Measurements from ENCODE around the gene HAGH.

HAGH gene

DNA sequence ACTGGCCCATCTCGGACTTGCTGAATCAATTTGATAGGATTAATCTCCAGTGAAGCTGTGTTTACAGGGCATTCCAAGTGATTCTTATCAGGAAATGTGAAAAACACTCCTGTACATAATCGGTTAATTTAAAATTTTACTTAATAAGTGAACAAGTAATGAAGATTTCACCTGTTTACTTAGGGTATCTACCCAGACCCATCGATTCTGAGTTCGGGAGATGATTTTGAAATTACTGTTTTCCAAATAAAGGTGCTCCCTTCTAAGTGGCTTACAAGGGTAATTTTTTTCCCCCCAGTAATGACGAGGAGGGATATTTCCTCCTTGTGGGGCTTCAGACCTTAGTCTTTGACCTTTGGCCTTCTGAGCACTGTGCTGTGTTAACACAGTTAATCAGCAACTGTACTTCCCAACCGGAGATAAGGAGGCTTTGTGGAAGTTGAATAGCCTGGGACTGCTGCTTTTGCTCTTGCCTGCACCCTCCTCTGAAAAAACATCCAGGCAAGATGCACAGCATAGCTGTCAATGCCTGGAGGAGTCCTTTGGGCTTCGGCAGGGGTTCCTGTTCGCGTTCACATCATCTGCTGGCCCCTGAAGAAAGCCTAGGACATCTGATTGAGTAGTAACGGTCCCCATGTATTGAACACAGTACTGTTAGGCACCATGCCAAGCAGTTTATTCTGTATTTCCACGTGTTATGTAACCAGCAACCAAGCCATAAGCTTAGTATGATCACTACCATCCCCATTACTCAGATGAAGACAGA lies 2.2 kb upstream of the HAGH start:
- Histone ChIP-seq H3K27ac (ENCODE audit: low read length) (no peak overlapping the region), H3K4me1 (ENCODE audit: insufficient read depth, low read length) (peaks cover 5% of the 10 kb centered on the region), H3K9ac (ENCODE audit: low read depth, low read length) (no peak overlapping the region), H3K9me3 (ENCODE audit: insufficient read depth, low read depth, low read length) (no peaks in the 10 kb centered on the region), H3K27me3 (ENCODE audit: insufficient read depth, low read length) (peaks cover 8% of the 10 kb centered on the region; the same call in 1 of the 2 replicates), H3K4me3 (ENCODE audit: low read length) (peak overlapping the region; percentile 87), H3K36me3 (ENCODE audit: insufficient read depth, low read depth, low read length) (peaks cover 14% of the 10 kb centered on the region; the same call in 1 of the 2 replicates)

DNA sequence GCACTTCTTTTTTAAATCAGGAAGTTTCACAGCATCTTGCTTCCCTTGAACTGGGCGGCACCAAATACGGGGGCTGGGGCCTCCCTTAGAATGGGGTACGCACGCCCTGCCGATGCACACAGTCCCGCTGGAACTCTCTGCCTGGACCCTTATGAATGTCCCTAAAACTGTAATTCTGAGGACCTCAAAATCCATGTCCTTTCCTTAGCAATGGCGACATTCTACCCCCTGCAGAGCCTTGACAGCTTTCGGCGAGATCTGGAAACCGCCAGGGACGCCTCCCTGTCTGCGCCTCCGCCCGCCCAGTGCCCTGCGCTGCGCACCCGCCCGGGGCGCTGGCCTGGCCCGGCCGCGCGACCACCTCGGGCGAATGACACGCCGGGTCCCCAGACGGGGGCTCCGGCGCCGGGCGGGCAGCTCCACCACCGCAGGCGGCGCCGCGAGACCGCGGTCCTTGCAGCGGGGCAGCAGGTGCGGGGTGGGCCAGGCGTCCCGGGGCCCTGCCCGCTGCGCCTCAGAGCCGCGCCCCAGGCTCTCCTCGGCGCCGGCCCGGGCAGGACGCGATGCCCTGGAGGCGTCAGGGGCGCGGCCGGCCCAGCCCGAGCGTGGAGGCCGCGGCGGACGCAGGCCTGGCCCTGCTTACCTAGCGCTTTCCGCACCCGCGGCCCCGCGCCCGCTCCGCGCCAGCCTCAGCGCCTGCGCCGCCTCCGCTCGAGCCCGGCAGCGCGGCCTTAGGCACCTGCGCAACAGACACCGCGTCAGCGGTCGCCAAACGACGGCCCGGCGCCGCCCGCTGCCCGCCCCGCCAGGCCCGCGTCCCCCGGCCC lies 548 bp downstream of the HAGH start:
- H3K9me3 ChIP-seq (ENCODE audit: insufficient read depth, low read depth, low read length), result no peaks in the 10 kb centered on the region
- H3K27ac ChIP-seq (ENCODE audit: low read length), result no peak overlapping the region
- peak overlapping the region; percentile 68 for H3K4me3 ChIP-seq (ENCODE audit: low read length)
- H3K4me1 ChIP-seq (ENCODE audit: insufficient read depth, low read length), result peaks cover 5% of the 10 kb centered on the region
- no peak overlapping the region for H3K9ac ChIP-seq (ENCODE audit: low read depth, low read length)
- peaks cover 14% of the 10 kb centered on the region; the same call in 1 of the 2 replicates for H3K36me3 ChIP-seq (ENCODE audit: insufficient read depth, low read depth, low read length)
- H3K27me3 ChIP-seq (ENCODE audit: insufficient read depth, low read length), result peaks cover 8% of the 10 kb centered on the region; the same call in 1 of the 2 replicates

DNA sequence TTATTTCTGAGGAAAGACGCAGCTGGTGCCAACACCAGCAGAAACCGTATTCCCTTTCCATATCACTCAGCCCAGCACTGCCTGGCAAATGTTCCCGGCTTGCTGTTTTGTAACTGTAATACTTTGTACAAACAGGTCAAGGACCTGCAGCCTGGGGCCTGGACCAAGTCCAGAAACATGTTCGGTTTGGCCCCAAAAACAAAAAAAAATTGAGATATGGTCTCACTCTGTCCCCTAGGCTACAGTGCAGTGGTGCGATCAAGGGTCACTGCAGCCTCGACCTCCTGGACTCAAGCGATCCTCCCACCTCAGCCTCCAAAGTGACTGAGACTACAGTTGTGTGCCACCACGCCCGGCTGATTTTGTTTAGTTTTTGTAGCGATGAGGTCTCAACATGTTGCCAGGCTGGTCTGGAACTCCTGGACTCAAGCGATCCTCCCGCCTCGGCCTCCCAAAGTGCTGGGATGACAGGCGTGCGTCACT lies 1.2 kb downstream of the HAGH start:
- Histone ChIP-seq H3K27me3 (ENCODE audit: insufficient read depth, low read length) (peaks cover 8% of the 10 kb centered on the region; the same call in 1 of the 2 replicates), H3K36me3 (ENCODE audit: insufficient read depth, low read depth, low read length) (peaks cover 11% of the 10 kb centered on the region; the same call in 1 of the 2 replicates), H3K27ac (ENCODE audit: low read length) (no peak overlapping the region), H3K9me3 (ENCODE audit: insufficient read depth, low read depth, low read length) (no peaks in the 10 kb centered on the region), H3K9ac (ENCODE audit: low read depth, low read length) (no peak overlapping the region), H3K4me1 (ENCODE audit: insufficient read depth, low read length) (peaks cover 5% of the 10 kb centered on the region), H3K4me3 (ENCODE audit: low read length) (peak overlapping the region; percentile 68)

DNA sequence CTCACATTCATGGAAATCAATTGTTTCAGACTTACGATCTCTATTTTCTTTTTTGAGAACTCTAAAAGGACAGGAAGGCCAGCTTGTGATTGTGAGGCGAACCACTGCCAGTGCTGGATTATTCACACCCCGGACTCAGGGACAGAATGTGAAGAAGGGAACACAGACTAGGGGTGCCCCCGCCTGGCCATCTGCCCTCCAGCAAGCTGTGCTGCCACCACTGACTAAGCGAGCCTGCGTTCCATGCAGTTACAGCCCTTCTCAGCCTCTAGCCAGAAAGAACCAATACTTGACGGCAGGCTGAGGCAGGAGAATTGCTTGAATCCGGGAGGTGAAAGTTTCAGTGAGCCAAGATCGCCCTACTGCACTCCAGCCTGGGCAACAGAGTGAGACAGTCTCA lies 2.8 kb downstream of the HAGH start:
- Histone ChIP-seq H3K27ac (ENCODE audit: low read length) (no peak overlapping the region), H3K9me3 (ENCODE audit: insufficient read depth, low read depth, low read length) (no peaks in the 10 kb centered on the region), H3K36me3 (ENCODE audit: insufficient read depth, low read depth, low read length) (no peaks in the 10 kb centered on the region; the same call in 1 of the 2 replicates), H3K4me1 (ENCODE audit: insufficient read depth, low read length) (peaks cover 5% of the 10 kb centered on the region), H3K27me3 (ENCODE audit: insufficient read depth, low read length) (peaks cover 8% of the 10 kb centered on the region; the same call in 1 of the 2 replicates), H3K4me3 (ENCODE audit: low read length) (no peak overlapping the region), H3K9ac (ENCODE audit: low read depth, low read length) (no peak overlapping the region)

DNA sequence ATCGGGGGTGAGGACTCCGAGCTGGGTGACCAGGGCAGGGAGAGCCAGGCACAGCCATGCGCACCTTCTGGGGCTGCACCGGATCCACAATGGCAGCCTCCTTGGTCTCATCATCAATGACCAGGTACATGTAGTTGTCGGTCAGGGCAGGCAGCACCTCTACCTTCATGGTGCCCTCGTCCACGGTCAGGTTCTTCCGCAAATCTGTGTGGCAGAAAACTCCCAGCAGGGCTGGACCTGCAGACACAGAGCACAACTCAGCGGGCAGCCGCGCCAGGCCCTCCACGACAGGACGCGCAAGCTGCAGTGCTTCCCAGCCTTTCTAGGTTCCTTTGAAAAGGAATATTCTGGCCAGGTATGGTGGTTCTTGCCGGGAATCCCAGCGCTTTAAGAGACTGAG lies 3.8 kb downstream of the HAGH start:
- no peak overlapping the region for H3K9ac ChIP-seq (ENCODE audit: low read depth, low read length)
- no peak overlapping the region for H3K4me3 ChIP-seq (ENCODE audit: low read length)
- peaks cover 8% of the 10 kb centered on the region; the same call in 1 of the 2 replicates for H3K27me3 ChIP-seq (ENCODE audit: insufficient read depth, low read length)
- no peaks in the 10 kb centered on the region for H3K36me3 ChIP-seq (ENCODE audit: insufficient read depth, low read depth, low read length)
- H3K9me3 ChIP-seq (ENCODE audit: insufficient read depth, low read depth, low read length), result no peaks in the 10 kb centered on the region
- no peak overlapping the region for H3K27ac ChIP-seq (ENCODE audit: low read length)
- no peaks in the 10 kb centered on the region; the same call in 1 of the 2 replicates for H3K4me1 ChIP-seq (ENCODE audit: insufficient read depth, low read length)

DNA sequence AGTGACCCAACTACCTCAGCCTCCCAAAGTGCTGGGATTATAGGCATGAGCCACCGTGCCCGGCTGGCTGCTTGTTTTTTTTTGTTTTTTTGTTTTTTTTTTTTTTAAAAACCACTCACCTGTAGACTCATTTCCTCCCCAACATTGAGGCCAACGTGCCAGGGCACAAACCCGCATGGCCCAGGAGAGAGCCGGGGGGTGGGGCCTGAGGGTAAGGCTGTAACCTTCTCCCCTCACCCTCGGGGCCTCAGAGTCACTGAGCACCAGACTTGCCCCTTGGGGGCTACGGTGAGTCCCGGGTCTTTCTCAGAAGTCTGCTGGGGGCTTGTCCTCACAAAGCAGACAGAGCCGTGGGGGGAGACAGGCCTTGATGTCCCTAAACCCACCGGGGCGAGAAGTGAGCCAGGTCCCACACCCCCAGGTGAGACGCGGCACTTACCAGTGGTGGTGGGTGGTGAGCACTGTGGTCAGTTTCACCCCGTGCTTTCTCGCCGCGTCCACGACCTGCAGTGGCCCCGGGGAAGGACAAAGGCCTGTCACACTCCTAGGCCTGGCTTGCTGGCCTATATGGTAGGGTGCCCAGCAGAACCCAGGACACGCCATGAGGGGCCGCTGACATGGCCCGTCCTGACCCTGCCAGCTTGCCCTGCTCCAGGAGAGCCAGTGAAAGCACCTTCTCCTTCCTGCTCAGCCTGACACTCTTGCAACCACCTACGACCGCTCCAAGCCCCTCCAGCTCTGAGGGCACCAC lies 4.6 kb downstream of the HAGH start:
- H3K27ac ChIP-seq (ENCODE audit: low read length), result no peak overlapping the region
- no peak overlapping the region for H3K4me3 ChIP-seq (ENCODE audit: low read length)
- no peak overlapping the region for H3K9ac ChIP-seq (ENCODE audit: low read depth, low read length)
- peaks cover 8% of the 10 kb centered on the region; the same call in 1 of the 2 replicates for H3K27me3 ChIP-seq (ENCODE audit: insufficient read depth, low read length)
- no peaks in the 10 kb centered on the region for H3K36me3 ChIP-seq (ENCODE audit: insufficient read depth, low read depth, low read length)
- no peaks in the 10 kb centered on the region; the same call in 1 of the 2 replicates for H3K4me1 ChIP-seq (ENCODE audit: insufficient read depth, low read length)
- no peaks in the 10 kb centered on the region for H3K9me3 ChIP-seq (ENCODE audit: insufficient read depth, low read depth, low read length)

DNA sequence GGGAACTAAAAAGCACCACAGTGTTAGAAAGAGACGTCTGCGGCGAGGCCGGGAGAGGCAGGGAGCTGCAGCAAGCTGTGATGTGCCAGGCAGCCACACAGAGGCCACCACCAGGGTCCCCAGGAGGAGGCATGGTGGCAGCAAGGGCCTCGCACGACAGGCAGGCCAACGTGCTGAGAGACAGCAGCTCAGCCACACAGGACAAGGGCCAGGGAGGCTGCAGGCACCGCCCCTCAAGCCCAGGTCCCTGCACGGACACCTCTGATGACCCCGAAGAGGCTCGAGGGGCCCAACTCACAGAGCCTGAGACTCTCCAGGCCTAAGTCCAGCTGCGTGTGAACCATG lies 5.7 kb downstream of the HAGH start:
- Histone ChIP-seq H3K36me3 (ENCODE audit: insufficient read depth, low read depth, low read length) (peaks cover 6% of the 10 kb centered on the region; the same call in 1 of the 2 replicates), H3K4me3 (ENCODE audit: low read length) (no peak overlapping the region), H3K9ac (ENCODE audit: low read depth, low read length) (no peak overlapping the region), H3K27ac (ENCODE audit: low read length) (no peak overlapping the region), H3K9me3 (ENCODE audit: insufficient read depth, low read depth, low read length) (no peaks in the 10 kb centered on the region), H3K4me1 (ENCODE audit: insufficient read depth, low read length) (no peaks in the 10 kb centered on the region; the same call in 1 of the 2 replicates), H3K27me3 (ENCODE audit: insufficient read depth, low read length) (peaks cover 8% of the 10 kb centered on the region; the same call in 1 of the 2 replicates)

DNA sequence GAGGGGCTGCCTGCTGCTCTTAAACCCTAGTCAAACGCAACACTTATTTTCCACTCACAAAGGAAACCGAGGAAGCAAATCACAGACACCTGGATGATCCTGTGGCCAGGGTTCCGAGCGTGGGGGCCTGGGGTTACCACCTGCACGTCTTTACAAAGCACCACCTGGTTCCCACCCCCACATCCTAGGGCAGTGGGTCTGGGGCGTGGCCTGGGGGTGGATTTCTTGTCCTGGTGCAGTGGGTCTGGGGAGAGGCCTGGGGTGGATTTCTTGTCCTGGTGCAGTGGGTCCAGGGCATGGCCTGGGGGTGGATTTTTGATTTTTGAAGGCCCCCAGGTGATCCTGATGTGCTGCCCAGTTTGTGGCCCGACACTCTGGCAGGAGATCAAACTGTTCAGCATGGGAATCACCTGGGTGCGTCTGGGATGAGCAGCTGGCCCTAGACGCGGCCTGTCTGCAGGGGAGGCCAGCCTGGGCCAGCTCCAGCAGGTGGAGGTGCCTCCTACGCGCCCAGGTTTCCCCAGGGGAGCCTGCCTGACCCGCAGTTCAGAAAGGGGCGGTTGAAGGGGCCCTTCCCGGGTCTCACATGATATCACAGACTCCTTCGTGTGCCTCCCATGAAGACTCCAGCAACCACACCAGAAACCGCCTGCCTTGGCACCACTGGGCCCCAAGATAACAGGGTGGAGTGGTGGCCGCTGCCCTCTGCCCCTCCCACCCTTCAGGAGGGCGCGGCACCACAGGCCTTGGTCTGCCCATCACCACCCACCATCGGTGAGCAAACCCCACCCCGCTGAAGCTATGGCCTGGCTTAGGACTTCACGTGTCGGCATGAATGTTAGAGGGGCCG lies 6.3 kb downstream of the HAGH start:
- Histone ChIP-seq H3K4me3 (ENCODE audit: low read length) (no peak overlapping the region), H3K36me3 (ENCODE audit: insufficient read depth, low read depth, low read length) (peaks cover 6% of the 10 kb centered on the region; the same call in 1 of the 2 replicates), H3K27ac (ENCODE audit: low read length) (no peak overlapping the region)

DNA sequence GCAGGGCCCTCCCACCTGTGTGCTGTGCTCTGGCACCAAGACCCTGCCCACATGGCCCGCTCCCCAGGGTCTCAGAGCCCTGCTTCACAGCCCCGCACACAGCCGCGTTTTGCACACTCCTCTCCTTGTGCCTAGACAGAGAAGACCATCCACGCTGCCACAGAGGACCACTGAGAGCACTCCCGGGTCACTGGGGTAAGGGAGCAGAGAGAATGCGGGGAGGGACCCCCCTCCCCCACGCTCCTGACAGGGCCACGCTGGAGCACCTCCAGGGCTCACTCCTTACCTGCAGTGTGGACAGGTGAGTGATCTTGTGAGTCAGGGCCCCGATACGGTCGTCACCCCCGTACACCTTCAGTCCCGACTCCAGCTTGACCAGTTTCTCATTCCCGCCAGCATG lies 7.0 kb downstream of the HAGH start:
- Histone ChIP-seq H3K27ac (ENCODE audit: low read length) (no peak overlapping the region), H3K9me3 (ENCODE audit: insufficient read depth, low read depth, low read length) (no peaks in the 10 kb centered on the region), H3K4me3 (ENCODE audit: low read length) (no peak overlapping the region), H3K4me1 (ENCODE audit: insufficient read depth, low read length) (no peaks in the 10 kb centered on the region), H3K36me3 (ENCODE audit: insufficient read depth, low read depth, low read length) (peaks cover 6% of the 10 kb centered on the region; the same call in 1 of the 2 replicates), H3K9ac (ENCODE audit: low read depth, low read length) (no peak overlapping the region), H3K27me3 (ENCODE audit: insufficient read depth, low read length) (no peaks in the 10 kb centered on the region)

More for the DNA sequence above, 6.3 kb downstream of the HAGH start:
- peaks cover 2% of the 10 kb centered on the region; the same call in 1 of the 2 replicates for H3K27me3 ChIP-seq (ENCODE audit: insufficient read depth, low read length)
- H3K9me3 ChIP-seq (ENCODE audit: insufficient read depth, low read depth, low read length), result no peaks in the 10 kb centered on the region
- no peaks in the 10 kb centered on the region for H3K4me1 ChIP-seq (ENCODE audit: insufficient read depth, low read length)
- no peak overlapping the region for H3K9ac ChIP-seq (ENCODE audit: low read depth, low read length)

DNA sequence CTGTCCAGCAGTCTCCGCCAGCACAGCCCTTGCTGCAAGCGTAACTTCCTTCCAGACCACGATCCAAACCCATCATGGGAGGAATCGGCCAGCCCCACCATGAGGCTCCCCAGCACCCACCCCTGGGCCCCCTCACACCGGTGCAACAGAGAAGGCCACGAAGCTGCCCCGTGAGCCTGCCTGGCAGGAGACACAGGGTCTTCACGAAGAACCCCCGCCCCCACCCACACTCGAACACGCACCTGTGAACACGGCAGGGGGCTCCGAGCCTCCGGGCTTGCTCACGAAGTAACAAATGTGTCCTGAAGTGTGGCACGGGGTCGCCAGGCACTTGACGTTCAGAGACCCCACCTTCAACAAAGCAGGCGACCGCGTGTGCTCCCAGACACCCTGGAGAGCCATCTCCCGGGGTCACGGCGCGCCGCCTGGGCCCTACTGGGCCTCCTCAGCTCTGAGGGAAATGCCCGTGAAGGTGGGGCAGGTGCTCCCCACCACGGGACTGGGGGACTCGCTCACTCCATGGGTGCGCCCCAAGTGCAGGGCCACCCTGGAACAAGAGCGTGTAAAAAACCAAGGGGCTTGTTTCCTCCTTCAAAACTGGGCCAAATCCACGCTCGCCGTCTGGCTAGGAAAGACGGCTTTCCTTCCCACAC lies 7.6 kb downstream of the HAGH start:
- Histone ChIP-seq H3K9me3 (ENCODE audit: insufficient read depth, low read depth, low read length) (no peaks in the 10 kb centered on the region), H3K36me3 (ENCODE audit: insufficient read depth, low read depth, low read length) (peaks cover 6% of the 10 kb centered on the region; the same call in 1 of the 2 replicates), H3K27ac (ENCODE audit: low read length) (no peak overlapping the region), H3K9ac (ENCODE audit: low read depth, low read length) (no peak overlapping the region), H3K4me3 (ENCODE audit: low read length) (no peak overlapping the region), H3K27me3 (ENCODE audit: insufficient read depth, low read length) (no peaks in the 10 kb centered on the region), H3K4me1 (ENCODE audit: insufficient read depth, low read length) (no peaks in the 10 kb centered on the region)
